ENCODE measurements around the gene LMAN1.

LMAN1 gene

GRCh38 chr18:59301929-59302328, 57.1 kb downstream of the LMAN1 start:
- ATAC-seq: no peak

- ATAC-seq: peak; percentile 71 to 76
These were observed 58.3 kb downstream of the LMAN1 start for GRCh38 chr18:59300676-59301285.

- no peak for ATAC-seq
These were observed 60.2 kb downstream of the LMAN1 start for GRCh38 chr18:59298871-59299270.

GRCh38 chr18:59293317-59293716, 65.7 kb downstream of the LMAN1 start:
- no peak for ATAC-seq

- no peak for ATAC-seq
These were observed 72.7 kb downstream of the LMAN1 start for GRCh38 chr18:59286341-59286740.

GRCh38 chr18:59282341-59282740, 76.7 kb downstream of the LMAN1 start:
- ATAC-seq: no peak

GRCh38 chr18:59279722-59280121, 79.3 kb downstream of the LMAN1 start:
- ATAC-seq: no peak

GRCh38 chr18:59279193-59279592, 79.9 kb downstream of the LMAN1 start:
- ATAC-seq: no peak

GRCh38 chr18:59278793-59279192, 80.3 kb downstream of the LMAN1 start:
- ATAC-seq: no peak

Data from activated CD4-positive, CD25-positive, alpha-beta regulatory T cell treated with anti-CD3 and anti-CD28 coated beads, Interleukin-2, amount 50 U/mL, for 24 hours (primary cell).